Prostate gland (tissue), 2 donors: ENCODE data around the gene DMGDH. TPM values are rescaled to one million over a fixed set of nuclear protein-coding genes. Genes with fewer than 3 reads are reported as not detected.

ENCODE experiments used
- DNase-seq: peaks from one replicate; pipeline ENCODE4 v3.0.0-alpha.2; 2019; ENCODE audit warnings: low spot score
- H3K27ac ChIP-seq, 2 donors: fragments of 200-600 bp; sonication (generic); 2 replicates each; pipeline ENCODE4 v1.5.1; 2017 to 2019
- H3K27me3 ChIP-seq: fragments of 200-600 bp; sonication (generic); replicated peaks from 2 replicates; pipeline ENCODE4 v1.5.1; 2019; ENCODE audit not compliant: insufficient read depth
- H3K36me3 ChIP-seq, 2 donors: fragments of 200-600 bp; sonication (generic); 1 replicate in 1 of 2; 2 replicates in 1 of 2; pipeline versions ENCODE4 v1.5.1 to v1.8.1; 2017 to 2019
- H3K4me1 ChIP-seq: fragments of 200-600 bp; sonication (generic); replicated peaks from 2 replicates; pipeline ENCODE4 v1.5.1; 2019
- H3K4me3 ChIP-seq, 2 donors: fragments of 200-600 bp; sonication (generic); 2 replicates each; pipeline ENCODE4 v1.5.1; 2017 to 2019
- H3K9me3 ChIP-seq: fragments of 200-600 bp; sonication (generic); 2 replicates; pipeline ENCODE4 v1.5.1; 2017
- POLR2A ChIP-seq: fragments of 450-650 bp; IDR thresholded peaks from one replicate; pipeline ENCODE4 v1.6.1; 2016; ENCODE audit warnings: antibody characterized with exemption, mild to moderate bottlenecking
- POLR2AphosphoS5 ChIP-seq: sonication (generic); formaldehyde crosslinking; IDR thresholded peaks from one replicate; pipeline ENCODE4 v1.6.1; 2017; ENCODE audit warnings: antibody characterized with exemption
- WGBS: methylation state at CpG from one replicate; pipeline ENCODE4 v1.1.5; 2018; 5-methylcytosine and 5-hydroxymethylcytosine counted together
- intact Hi-C: fragments of 100-400 bp; cut with DNase I; formaldehyde crosslinking; loops from one replicate; pipeline ENCODE4 v1.14.2; 2022
- total RNA-seq, 2 donors: library from RNA; depleted of rRNA; stranded (reverse); fragments of >200 nt; gene quantifications; one replicate each; pipeline ENCODE4 v1.1.0, GENCODE V29; 2016
- TF ChIP-seq, protein P1 (sequence below), 4 experiments: fragments of 200-600 bp in 2 of 4; fragments of 450-650 bp in 2 of 4; sonication (generic) in 2 of 4; IDR thresholded peaks; 1 replicate in 3 of 4; 2 replicates in 1 of 4; pipeline ENCODE4 v1.5.1; 2016 to 2019; ENCODE audit warnings: antibody characterized with exemption in 4 of 4, mild to moderate bottlenecking in 2 of 4, moderate library complexity in 2 of 4

Gene DMGDH
- total RNA-seq, 2 donors from 2014 or later, result 0.77 to 9.9 TPM

- H3K9me3 ChIP-seq, result no peaks in the 10 kb centered on the region
- WGBS, result 84% methylated on average over 5 of the region's 5 CpGs
- intact Hi-C loops, result no loop called here
Measured at GRCh38 chr5:79081779-79082178, 12.3 kb upstream of the DMGDH start.

GRCh38 chr5:79080804-79081203, 11.3 kb upstream of the DMGDH start:
- intact Hi-C loops, result no loop called here
- WGBS, result 97% methylated on average over 2 of the region's 2 CpGs
- H3K36me3 ChIP-seq, result no peaks in the 10 kb centered on the region
- no peak overlapping the region for H3K27ac ChIP-seq
- no peaks in the 10 kb centered on the region for H3K4me1 ChIP-seq
- no peaks in the 10 kb centered on the region for H3K27me3 ChIP-seq
- TF ChIP-seq POLR2A, result no peak
- no peak for TF ChIP-seq POLR2AphosphoS5
- TF ChIP-seq, protein P1, sequence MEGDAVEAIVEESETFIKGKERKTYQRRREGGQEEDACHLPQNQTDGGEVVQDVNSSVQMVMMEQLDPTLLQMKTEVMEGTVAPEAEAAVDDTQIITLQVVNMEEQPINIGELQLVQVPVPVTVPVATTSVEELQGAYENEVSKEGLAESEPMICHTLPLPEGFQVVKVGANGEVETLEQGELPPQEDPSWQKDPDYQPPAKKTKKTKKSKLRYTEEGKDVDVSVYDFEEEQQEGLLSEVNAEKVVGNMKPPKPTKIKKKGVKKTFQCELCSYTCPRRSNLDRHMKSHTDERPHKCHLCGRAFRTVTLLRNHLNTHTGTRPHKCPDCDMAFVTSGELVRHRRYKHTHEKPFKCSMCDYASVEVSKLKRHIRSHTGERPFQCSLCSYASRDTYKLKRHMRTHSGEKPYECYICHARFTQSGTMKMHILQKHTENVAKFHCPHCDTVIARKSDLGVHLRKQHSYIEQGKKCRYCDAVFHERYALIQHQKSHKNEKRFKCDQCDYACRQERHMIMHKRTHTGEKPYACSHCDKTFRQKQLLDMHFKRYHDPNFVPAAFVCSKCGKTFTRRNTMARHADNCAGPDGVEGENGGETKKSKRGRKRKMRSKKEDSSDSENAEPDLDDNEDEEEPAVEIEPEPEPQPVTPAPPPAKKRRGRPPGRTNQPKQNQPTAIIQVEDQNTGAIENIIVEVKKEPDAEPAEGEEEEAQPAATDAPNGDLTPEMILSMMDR (IDR thresholded peaks at IDR 0.05), result no peak
- no peak for DNase-seq
- no peaks in the 10 kb centered on the region for H3K9me3 ChIP-seq
- H3K4me3 ChIP-seq, result no peak overlapping the region

More at GRCh38 chr5:79081779-79082178, 12.3 kb upstream of the DMGDH start:
- no peak overlapping the region for H3K4me3 ChIP-seq
- H3K36me3 ChIP-seq, result no peaks in the 10 kb centered on the region
- TF ChIP-seq POLR2A (no peak), POLR2AphosphoS5 (no peak)
- TF ChIP-seq, protein P1 (IDR thresholded peaks at IDR 0.05), result no peak
- no peaks in the 10 kb centered on the region for H3K27me3 ChIP-seq
- no peaks in the 10 kb centered on the region for H3K4me1 ChIP-seq
- no peak overlapping the region for H3K27ac ChIP-seq
- DNase-seq, result no peak

- no peak overlapping the region for H3K27ac ChIP-seq
- no peaks in the 10 kb centered on the region for H3K36me3 ChIP-seq
- no peaks in the 10 kb centered on the region for H3K27me3 ChIP-seq
- no peak for DNase-seq
- no peaks in the 10 kb centered on the region for H3K4me1 ChIP-seq
- no peak overlapping the region for H3K4me3 ChIP-seq
- no peaks in the 10 kb centered on the region for H3K9me3 ChIP-seq
- TF ChIP-seq, protein P1 (IDR thresholded peaks at IDR 0.05), result no peak
- no peak for TF ChIP-seq POLR2AphosphoS5
- TF ChIP-seq POLR2A, result no peak
- intact Hi-C loops, result no loop called here
- 33% methylated on average over 3 of the region's 3 CpGs for WGBS
Measured at GRCh38 chr5:79077680-79078365, 8.3 kb upstream of the DMGDH start.

DNA sequence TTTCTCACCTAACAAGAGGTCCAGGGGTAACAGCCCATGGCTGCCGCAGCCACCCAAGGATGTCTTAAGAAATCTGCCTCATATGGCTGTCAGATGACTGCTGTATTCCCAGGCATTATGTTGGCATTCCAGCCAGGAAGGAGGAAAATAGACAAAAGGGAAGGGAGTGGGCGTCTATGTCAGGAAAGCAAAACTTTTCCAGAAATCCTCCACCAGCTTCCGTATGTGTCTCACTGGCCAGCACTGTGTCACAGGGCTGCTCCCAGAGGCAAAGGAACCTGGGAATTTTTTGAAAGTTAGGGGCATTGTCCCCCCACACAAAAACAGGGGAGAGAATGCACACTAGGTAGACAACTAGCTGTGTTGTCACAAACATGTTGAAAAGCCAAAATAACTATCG, 7.3 kb upstream of the DMGDH start:
- Histone ChIP-seq H3K4me1 (no peaks in the 10 kb centered on the region), H3K9me3 (no peaks in the 10 kb centered on the region), H3K36me3 (no peaks in the 10 kb centered on the region), H3K27ac (no peak overlapping the region), H3K27me3 (no peaks in the 10 kb centered on the region), H3K4me3 (no peak overlapping the region)
- intact Hi-C loops, result no loop called here
- WGBS, result 84% methylated on average over 4 of the region's 4 CpGs
- TF ChIP-seq POLR2A (no peak), POLR2AphosphoS5 (no peak)
- TF ChIP-seq, protein P1 (IDR thresholded peaks at IDR 0.05), result no peak
- DNase-seq, result no peak
